Fibroblast of lung (primary cell): ENCODE data around the gene HOXA7. TPM values are rescaled to one million over a fixed set of nuclear protein-coding genes. Genes with fewer than 3 reads are reported as not detected.

ENCODE experiments used
- DNase-seq, 2 donors: peaks; one replicate each; pipeline versions ENCODE4 v3.0.0 to v3.0.0-alpha.2; 2010; ENCODE audit warnings: low read depth in 2 of 2
- H2AFZ ChIP-seq: 2 replicates; pipeline ENCODE4 v1.5.1; 2012; ENCODE audit warnings: low read length, control low read depth, inconsistent platforms
- H3K27ac ChIP-seq: 2 replicates; pipeline ENCODE4 v1.5.1; 2011; ENCODE audit warnings: low read length, control low read depth; ENCODE audit not compliant: insufficient read depth
- H3K27me3 ChIP-seq: 2 replicates; pipeline ENCODE4 v1.5.1; 2011; ENCODE audit warnings: mild to moderate bottlenecking, low read length; ENCODE audit not compliant: control insufficient read depth, insufficient read depth
- H3K36me3 ChIP-seq: 2 replicates; pipeline ENCODE4 v1.5.1; 2011; ENCODE audit warnings: low read length; ENCODE audit not compliant: control insufficient read depth, insufficient read depth
- H3K4me1 ChIP-seq: 2 replicates; pipeline ENCODE4 v1.5.1; 2011; ENCODE audit warnings: low read length; ENCODE audit not compliant: control insufficient read depth, insufficient read depth; ENCODE audit errors: extremely low read depth
- H3K4me2 ChIP-seq: 2 replicates; pipeline ENCODE4 v1.5.1; 2011; ENCODE audit warnings: low read length, control low read depth; ENCODE audit not compliant: insufficient read depth; ENCODE audit errors: extremely low read depth
- H3K4me3 ChIP-seq, 4 experiments: fragments of 200-600 bp in 1 of 4; sonication (generic) in 1 of 4; replicated peaks in 1 of 4; 2 replicates each; pipeline ENCODE4 v1.5.1; 2011 to 2016; ENCODE audit warnings: low read length in 4 of 4, low read depth in 3 of 4, mild to moderate bottlenecking in 3 of 4, control low read depth in 2 of 4, inconsistent platforms in 1 of 4, mixed read lengths in 1 of 4; ENCODE audit not compliant: insufficient read depth in 1 of 4; ENCODE audit errors: control extremely low read depth in 1 of 4
- H3K79me2 ChIP-seq: 2 replicates; pipeline ENCODE4 v1.5.1; 2012; ENCODE audit warnings: mild to moderate bottlenecking, low read length, inconsistent platforms; ENCODE audit not compliant: control insufficient read depth, insufficient read depth
- H3K9ac ChIP-seq: 2 replicates; pipeline ENCODE4 v1.5.1; 2011; ENCODE audit warnings: mild to moderate bottlenecking, low read length, control low read depth; ENCODE audit not compliant: insufficient read depth
- H3K9me3 ChIP-seq: 2 replicates; pipeline ENCODE4 v1.5.1; 2012; ENCODE audit warnings: low read depth, low read length; ENCODE audit not compliant: control insufficient read depth, insufficient read depth
- H4K20me1 ChIP-seq: 2 replicates; pipeline ENCODE4 v1.5.1; 2011; ENCODE audit warnings: low read length; ENCODE audit not compliant: control insufficient read depth, insufficient read depth; ENCODE audit errors: extremely low read depth
- EZH2 ChIP-seq: IDR thresholded peaks from 2 replicates; pipeline ENCODE4 v1.5.1; 2012; ENCODE audit warnings: low read length, control low read depth, mild to moderate bottlenecking; ENCODE audit errors: missing control alignments
- polyA plus RNA-seq, 2 donors: library from polyadenylated mRNA; depleted of rRNA in 1 of 2; stranded (reverse) in 1 of 2; unstranded in 1 of 2; fragments of >200 nt; gene quantifications; 2 replicates each; pipeline ENCODE4 v1.2.1, GENCODE V29; 2011 to 2012; ENCODE audit warnings: missing spikeins in 1 of 2
- total RNA-seq: library from RNA; depleted of rRNA; stranded (reverse); fragments of >200 nt; gene quantifications from 2 replicates; pipeline ENCODE4 v1.2.1, GENCODE V29; 2014
- TF ChIP-seq, protein P1 (sequence below), 2 donors: IDR thresholded peaks in 1 of 2; conservative IDR thresholded peaks in 1 of 2; 1 replicate in 1 of 2; 2 replicates in 1 of 2; pipeline ENCODE4 v1.5.1; 2011 to 2012; ENCODE audit warnings: low read length in 2 of 2, control low read depth in 1 of 2, inconsistent platforms in 1 of 2, low read depth in 1 of 2, mild to moderate bottlenecking in 1 of 2

The HOXA7 gene
- total and polyA plus RNA-seq, 2 donors (not counting 1 experiment from before 2014, with no cell fraction given): 1.2 to 5.3 TPM

DNA sequence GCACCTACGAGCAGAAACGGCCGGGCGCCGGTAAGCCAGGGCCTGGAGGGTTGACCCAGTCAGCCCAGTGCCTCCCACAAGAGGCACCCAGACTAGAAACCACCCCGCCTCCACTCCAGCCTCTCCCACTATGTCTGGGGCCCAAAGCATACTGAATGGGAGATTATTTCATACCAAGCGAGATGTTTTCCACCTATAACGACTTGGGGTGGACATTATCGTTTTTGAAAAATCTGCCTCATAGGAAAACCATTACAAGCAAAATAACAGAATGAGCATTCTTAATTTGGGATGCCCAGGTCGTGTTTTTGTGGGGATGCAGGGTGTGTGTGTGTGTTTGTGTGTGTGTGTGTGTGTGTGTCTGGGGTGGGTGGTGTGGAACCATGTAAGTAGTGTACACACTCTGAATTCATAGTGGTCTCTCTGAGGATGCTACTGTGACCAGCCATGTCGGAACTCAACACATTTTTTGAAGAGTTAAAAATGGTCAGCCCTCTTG is 10.5 kb downstream of the HOXA7 start:
- Histone ChIP-seq H3K79me2 (peaks cover 90% of the 10 kb centered on the region), H3K4me2 (peak overlapping the region; percentile 99), H3K27ac (peak overlapping the region; percentile 98), H3K4me1 (peaks cover 22% of the 10 kb centered on the region), H3K36me3 (peaks cover 2% of the 10 kb centered on the region), H2AFZ (no peak overlapping the region), H3K4me3 (peak overlapping the region; percentile 41 to 61 (median 52)), H3K9me3 (no peaks in the 10 kb centered on the region), H4K20me1 (no peaks in the 10 kb centered on the region), H3K27me3 (no peaks in the 10 kb centered on the region), H3K9ac (peak overlapping the region; percentile 70)
- DNase-seq: no peak
- TF ChIP-seq EZH2: no peak
- TF ChIP-seq, protein P1, sequence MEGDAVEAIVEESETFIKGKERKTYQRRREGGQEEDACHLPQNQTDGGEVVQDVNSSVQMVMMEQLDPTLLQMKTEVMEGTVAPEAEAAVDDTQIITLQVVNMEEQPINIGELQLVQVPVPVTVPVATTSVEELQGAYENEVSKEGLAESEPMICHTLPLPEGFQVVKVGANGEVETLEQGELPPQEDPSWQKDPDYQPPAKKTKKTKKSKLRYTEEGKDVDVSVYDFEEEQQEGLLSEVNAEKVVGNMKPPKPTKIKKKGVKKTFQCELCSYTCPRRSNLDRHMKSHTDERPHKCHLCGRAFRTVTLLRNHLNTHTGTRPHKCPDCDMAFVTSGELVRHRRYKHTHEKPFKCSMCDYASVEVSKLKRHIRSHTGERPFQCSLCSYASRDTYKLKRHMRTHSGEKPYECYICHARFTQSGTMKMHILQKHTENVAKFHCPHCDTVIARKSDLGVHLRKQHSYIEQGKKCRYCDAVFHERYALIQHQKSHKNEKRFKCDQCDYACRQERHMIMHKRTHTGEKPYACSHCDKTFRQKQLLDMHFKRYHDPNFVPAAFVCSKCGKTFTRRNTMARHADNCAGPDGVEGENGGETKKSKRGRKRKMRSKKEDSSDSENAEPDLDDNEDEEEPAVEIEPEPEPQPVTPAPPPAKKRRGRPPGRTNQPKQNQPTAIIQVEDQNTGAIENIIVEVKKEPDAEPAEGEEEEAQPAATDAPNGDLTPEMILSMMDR (conservative IDR thresholded peaks at IDR 0.05 in 1 of 2, IDR thresholded peaks at IDR 0.05 in 1 of 2; ENCODE audit: low read depth in 1 of 2, low read length in 2 of 2): no peak

DNA sequence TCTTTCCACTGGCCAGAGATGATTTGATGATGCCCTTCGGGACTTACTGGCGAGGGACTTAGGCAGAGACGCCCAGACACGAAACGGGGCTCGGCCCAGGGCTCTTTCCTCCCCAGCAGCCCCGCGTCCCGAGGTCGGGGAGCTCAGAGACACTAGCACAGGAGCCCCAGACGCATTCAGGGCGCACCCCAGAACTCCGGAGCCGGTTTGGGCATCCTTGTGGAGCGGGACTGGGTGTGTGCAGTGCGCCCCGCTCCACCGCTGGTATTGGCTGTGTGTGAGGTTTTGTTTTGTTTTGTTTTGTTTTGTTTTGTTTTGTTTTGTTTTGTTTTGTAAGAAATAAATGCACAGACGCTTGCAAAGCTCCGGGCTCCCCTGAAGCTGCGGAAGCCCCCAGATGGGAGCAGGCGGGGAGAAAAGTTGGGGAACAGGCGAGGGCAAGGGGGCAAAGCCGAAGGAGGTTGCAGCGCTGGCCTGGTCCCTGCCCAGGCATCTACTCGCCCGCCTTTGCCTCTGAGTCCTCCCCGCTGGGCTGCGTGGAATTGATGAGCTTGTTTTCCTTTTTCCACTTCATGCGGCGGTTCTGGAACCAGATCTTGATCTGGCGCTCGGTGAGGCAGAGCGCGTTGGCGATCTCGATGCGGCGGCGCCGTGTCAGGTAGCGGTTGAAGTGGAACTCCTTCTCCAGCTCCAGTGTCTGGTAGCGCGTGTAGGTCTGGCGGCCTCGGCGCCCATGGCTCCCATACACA is 11.1 kb downstream of the HOXA7 start:
- DNase-seq: peak in 1 of 2 donors; percentile 61
- Histone ChIP-seq H3K4me1 (peaks cover 26% of the 10 kb centered on the region), H2AFZ (no peak overlapping the region), H3K4me3 (peak overlapping the region; percentile 41 to 61 (median 52)), H3K27ac (peak overlapping the region; percentile 98), H4K20me1 (no peaks in the 10 kb centered on the region), H3K36me3 (peaks cover 2% of the 10 kb centered on the region), H3K9me3 (no peaks in the 10 kb centered on the region), H3K27me3 (no peaks in the 10 kb centered on the region), H3K79me2 (peaks cover 93% of the 10 kb centered on the region), H3K4me2 (peak overlapping the region; percentile 99), H3K9ac (peak overlapping the region; percentile 70)
- TF ChIP-seq EZH2: no peak

DNA sequence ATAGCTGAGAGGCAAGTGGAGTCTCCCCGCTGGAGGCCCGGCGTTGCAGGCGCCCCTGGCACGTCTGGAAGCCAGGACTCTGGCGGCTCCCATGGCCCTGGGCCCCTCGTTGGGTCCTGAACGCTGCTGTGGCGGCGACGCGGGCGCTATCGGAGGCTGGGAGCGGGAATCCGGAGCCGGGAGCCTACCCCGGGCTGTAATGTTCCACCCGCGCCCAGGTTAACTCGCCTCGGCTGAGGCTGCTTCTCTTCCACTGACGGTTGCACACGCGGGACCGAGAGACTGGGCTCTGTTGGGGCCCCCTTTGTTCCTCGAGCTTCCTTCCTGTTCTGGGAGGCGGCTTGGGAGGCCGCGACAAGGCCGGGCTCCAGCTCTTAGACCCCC is 11.7 kb downstream of the HOXA7 start:
- peak overlapping the region; percentile 98 for H3K27ac ChIP-seq
- H3K4me3 ChIP-seq: peak overlapping the region; percentile 41 to 61 (median 48)
- H2AFZ ChIP-seq: no peak overlapping the region
- peaks cover 93% of the 10 kb centered on the region for H3K79me2 ChIP-seq
- peaks cover 2% of the 10 kb centered on the region for H3K36me3 ChIP-seq
- DNase-seq: no peak
- peak overlapping the region; percentile 99 for H3K4me2 ChIP-seq
- TF ChIP-seq, protein P1 (conservative IDR thresholded peaks at IDR 0.05 in 1 of 2, IDR thresholded peaks at IDR 0.05 in 1 of 2; ENCODE audit: low read depth in 1 of 2, low read length in 2 of 2): no peak
- TF ChIP-seq EZH2: no peak
- H3K9me3 ChIP-seq: no peaks in the 10 kb centered on the region
- peak overlapping the region; percentile 70 for H3K9ac ChIP-seq
- H4K20me1 ChIP-seq: no peaks in the 10 kb centered on the region
- H3K4me1 ChIP-seq: peaks cover 28% of the 10 kb centered on the region
- H3K27me3 ChIP-seq: no peaks in the 10 kb centered on the region
